ENCODE data around the gene GTF2F2.

GTF2F2 gene

DNA sequence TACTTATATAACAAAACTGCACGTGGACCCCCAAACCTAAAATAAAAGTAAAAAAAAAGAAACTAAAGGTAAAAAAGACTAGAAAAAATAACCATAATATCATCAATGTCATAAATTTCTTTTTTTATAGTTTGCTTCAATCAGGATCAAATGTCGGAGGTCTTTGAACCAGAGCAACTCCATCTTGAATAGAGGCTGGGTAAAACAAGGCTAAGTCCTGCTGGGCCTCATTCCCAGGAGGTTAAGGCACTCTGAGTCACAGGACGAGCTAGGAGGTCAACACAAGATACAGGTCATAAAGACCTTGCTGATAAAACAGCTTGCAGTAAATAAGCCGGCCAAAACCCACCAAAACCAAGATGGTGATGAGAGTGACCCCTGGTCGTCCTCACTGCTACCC lies 196.7 kb downstream of the GTF2F2 start:
- no peaks in the 10 kb centered on the region for H3K27me3 ChIP-seq
- DNase-seq, result no peak
- H3K36me3 ChIP-seq, result no peaks in the 10 kb centered on the region
- no peak overlapping the region for H3K4me3 ChIP-seq (ENCODE audit: low read depth, low read length)
- TF ChIP-seq, protein P1, sequence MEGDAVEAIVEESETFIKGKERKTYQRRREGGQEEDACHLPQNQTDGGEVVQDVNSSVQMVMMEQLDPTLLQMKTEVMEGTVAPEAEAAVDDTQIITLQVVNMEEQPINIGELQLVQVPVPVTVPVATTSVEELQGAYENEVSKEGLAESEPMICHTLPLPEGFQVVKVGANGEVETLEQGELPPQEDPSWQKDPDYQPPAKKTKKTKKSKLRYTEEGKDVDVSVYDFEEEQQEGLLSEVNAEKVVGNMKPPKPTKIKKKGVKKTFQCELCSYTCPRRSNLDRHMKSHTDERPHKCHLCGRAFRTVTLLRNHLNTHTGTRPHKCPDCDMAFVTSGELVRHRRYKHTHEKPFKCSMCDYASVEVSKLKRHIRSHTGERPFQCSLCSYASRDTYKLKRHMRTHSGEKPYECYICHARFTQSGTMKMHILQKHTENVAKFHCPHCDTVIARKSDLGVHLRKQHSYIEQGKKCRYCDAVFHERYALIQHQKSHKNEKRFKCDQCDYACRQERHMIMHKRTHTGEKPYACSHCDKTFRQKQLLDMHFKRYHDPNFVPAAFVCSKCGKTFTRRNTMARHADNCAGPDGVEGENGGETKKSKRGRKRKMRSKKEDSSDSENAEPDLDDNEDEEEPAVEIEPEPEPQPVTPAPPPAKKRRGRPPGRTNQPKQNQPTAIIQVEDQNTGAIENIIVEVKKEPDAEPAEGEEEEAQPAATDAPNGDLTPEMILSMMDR (IDR thresholded peaks at IDR 0.05; ENCODE audit: low read depth, low read length), result no peak
- H3K4me1 ChIP-seq, result no peaks in the 10 kb centered on the region
- H3K9me3 ChIP-seq, result no peaks in the 10 kb centered on the region

DNA sequence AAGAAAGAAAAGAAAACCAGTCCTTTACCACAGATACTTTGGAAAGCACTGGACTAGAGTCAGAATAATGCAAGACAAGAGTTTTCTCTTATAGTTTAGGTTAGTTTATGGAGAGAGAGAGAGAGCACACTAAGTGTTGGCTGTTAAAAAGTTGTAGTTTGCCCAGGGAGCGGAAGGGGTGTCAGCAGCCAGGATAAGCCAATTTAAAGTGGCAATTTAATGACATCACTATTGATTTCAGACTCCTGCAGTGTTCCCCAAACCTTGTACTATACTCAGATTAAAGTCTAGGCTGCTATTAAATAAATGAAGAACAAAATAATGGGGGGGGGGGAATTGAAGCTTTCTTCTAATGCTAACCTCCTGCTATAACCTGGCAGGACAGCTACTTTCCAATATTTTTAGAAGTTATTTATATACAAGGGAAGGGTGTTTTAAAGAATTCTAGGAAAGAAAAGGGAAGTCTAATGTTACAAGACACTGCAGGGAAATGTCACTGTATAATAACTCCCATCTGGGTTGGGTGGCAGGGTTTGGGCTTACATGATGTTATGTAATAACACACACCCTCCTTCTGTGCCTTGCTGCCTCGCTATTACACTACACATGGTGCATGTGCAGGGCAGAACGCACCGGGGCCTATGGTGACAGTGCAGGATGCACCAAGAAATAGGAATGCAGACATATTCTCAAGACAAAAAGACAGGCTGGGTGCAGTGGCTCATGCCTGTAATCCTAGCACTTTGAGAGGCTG lies 200.7 kb downstream of the GTF2F2 start:
- H3K27me3 ChIP-seq, result no peaks in the 10 kb centered on the region
- peaks cover 3% of the 10 kb centered on the region; the same call in 1 of the 2 replicates for H3K4me1 ChIP-seq
- TF ChIP-seq, protein P1 (IDR thresholded peaks at IDR 0.05; ENCODE audit: low read depth, low read length), result no peak
- no peaks in the 10 kb centered on the region for H3K36me3 ChIP-seq
- H3K4me3 ChIP-seq (ENCODE audit: low read depth, low read length), result no peak overlapping the region
- no peaks in the 10 kb centered on the region for H3K9me3 ChIP-seq
- DNase-seq, result no peak

DNA sequence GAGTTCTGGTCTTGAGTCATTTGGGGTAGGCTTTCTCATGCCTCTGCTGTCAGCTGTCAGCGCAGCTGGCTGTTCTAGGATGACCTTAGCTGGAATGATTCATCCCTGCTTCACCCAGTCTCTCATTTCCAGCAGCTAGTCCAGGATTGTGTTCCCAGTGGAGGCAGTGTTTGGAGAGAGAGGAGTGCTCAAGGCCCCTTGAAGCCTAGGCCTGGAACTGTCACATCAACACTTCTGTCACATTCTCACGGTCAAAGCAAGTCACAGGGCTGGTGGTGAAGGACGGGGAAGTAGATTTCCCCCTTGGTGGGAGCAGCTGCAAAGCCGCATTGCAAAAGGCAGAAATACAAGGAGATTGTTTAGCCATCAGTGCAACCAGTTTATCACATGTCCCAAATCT lies 205.5 kb downstream of the GTF2F2 start:
- peaks cover 10% of the 10 kb centered on the region for H3K4me1 ChIP-seq
- no peak overlapping the region for H3K4me3 ChIP-seq (ENCODE audit: low read depth, low read length)
- TF ChIP-seq, protein P1 (IDR thresholded peaks at IDR 0.05; ENCODE audit: low read depth, low read length), result no peak
- peak; percentile 38 for DNase-seq
- no peaks in the 10 kb centered on the region for H3K9me3 ChIP-seq
- H3K36me3 ChIP-seq, result no peaks in the 10 kb centered on the region
- no peaks in the 10 kb centered on the region for H3K27me3 ChIP-seq

DNA sequence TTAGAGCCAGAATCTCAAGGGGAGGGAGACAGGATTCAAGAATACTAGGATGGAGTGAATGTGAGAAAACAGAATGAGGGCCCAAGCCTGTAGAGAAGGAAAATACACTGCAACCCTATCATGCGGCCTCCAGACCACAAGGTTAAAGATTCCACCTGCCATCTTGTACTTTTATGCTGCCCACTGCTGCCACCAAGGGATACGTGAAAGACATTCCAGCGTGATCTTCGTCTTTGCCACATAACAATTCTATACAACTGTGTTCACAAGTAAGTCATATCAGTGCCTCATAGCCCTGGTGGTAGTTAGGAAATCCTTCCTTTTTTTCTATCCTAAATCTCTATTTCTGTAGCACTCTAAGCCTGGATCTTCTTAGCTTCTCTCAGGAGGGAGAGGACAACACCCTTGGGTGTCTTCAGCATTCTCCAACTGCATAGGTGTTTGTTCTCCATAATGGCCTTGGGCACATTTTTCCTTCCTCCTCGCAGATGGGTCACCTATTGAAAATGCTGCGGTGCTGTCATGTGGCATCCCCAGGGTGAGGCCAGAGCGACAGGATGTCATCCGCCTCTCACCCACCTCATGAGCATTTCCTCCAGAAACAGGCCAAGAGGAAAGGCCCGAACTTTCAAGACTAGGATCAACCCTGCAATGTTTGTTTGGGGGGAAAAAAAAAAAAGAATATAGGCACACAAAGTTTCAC lies 207.1 kb downstream of the GTF2F2 start:
- Histone ChIP-seq H3K36me3 (no peaks in the 10 kb centered on the region), H3K9me3 (no peaks in the 10 kb centered on the region), H3K4me1 (peaks cover 17% of the 10 kb centered on the region), H3K4me3 (ENCODE audit: low read depth, low read length) (no peak overlapping the region), H3K27me3 (no peaks in the 10 kb centered on the region)
- DNase-seq, result no peak
- TF ChIP-seq, protein P1 (IDR thresholded peaks at IDR 0.05; ENCODE audit: low read depth, low read length), result no peak

DNA sequence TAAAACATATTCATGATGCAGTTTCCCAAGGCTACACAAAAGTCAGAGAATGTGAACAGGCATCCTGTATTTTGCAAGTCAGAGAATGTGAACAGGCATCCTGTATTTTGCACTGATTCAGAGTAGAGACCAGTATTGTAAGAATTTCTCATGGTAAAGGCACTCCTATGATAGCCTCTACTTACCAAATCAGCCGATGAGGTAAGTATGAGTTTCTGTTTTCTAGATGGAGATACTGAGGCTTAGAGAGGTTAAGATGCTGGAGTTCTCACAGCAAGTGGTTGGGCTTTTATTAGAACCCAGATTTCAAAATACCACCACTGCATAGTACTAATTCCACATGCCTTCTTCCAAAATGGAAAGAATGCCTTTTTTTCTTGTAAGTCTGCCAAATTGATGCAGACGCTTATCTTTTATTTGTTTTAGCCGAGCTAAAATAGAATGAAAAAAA lies 208.4 kb downstream of the GTF2F2 start:
- Histone ChIP-seq H3K27me3 (no peaks in the 10 kb centered on the region), H3K9me3 (no peaks in the 10 kb centered on the region), H3K36me3 (no peaks in the 10 kb centered on the region), H3K4me3 (ENCODE audit: low read depth, low read length) (no peak overlapping the region), H3K4me1 (peaks cover 17% of the 10 kb centered on the region)
- DNase-seq, result no peak
- TF ChIP-seq, protein P1 (IDR thresholded peaks at IDR 0.05; ENCODE audit: low read depth, low read length), result no peak

DNA sequence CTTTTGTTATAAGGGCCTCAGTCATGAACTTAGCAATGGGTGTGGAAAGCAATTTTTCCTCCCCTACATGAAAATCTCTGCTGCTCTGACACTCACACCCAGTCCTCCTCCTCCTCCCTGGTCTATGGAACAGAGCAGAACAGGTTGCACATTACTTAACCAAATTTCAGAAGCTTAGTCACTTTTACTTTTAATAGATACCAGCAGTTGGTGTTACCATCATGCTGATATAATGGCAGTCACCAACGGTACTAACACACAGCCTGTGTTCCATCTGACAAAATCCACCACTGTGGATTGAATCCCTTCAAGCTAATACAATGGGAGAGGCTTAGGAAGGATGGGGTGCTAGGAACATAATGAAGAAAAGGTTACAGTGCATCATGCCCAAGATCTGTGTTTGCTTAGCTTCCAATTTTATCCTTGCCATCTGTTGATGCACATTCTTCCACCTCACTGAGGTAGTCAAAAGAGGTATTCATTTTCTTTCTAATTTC lies 210.9 kb downstream of the GTF2F2 start:
- H3K36me3 ChIP-seq, result peaks cover 18% of the 10 kb centered on the region
- TF ChIP-seq, protein P1 (IDR thresholded peaks at IDR 0.05; ENCODE audit: low read depth, low read length), result no peak
- no peaks in the 10 kb centered on the region for H3K27me3 ChIP-seq
- peaks cover 14% of the 10 kb centered on the region for H3K4me1 ChIP-seq
- H3K4me3 ChIP-seq (ENCODE audit: low read depth, low read length), result no peak overlapping the region
- H3K9me3 ChIP-seq, result no peaks in the 10 kb centered on the region
- no peak for DNase-seq

Data from BE2C (cell line).